Heart left ventricle (tissue), 16 donors: ENCODE results near the gene PAFAH1B2. TPM values are rescaled to one million over a fixed set of nuclear protein-coding genes. Genes with fewer than 3 reads are reported as not detected.
A peak's percentile ranks its signal among the peaks of the same experiment; 100 is the strongest.
"Not testable (repeated sequence)": the region's sequence is repeated elsewhere in the genome, so short reads cannot be mapped to it uniquely, and the experiment has no call there.

ENCODE experiments used
- ATAC-seq, 4 donors: fragments of 200-7000 bp; cut with Tn5 transposase; one replicate each; pipeline ENCODE4 v1.9.1; 2020 to 2022; ENCODE audit warnings: moderate library complexity in 4 of 4, mild to moderate bottlenecking in 3 of 4, moderate number of reproducible peaks in 1 of 4
- DNase-seq, 5 donors: peaks; one replicate each; pipeline ENCODE4 v3.0.0-alpha.2; 2020
- H3K27ac ChIP-seq, 12 donors: fragments of 200-600 bp; sonication (generic) in 4 of 12; one replicate each; pipeline versions ENCODE4 v1.5.0 to v1.8.0; 2016 to 2022; ENCODE audit warnings: mild to moderate bottlenecking in 2 of 12
- H3K27me3 ChIP-seq, 9 donors: fragments of 200-600 bp; sonication (generic) in 2 of 9; one replicate each; pipeline versions ENCODE4 v1.5.1 to v1.8.0; 2016 to 2022; ENCODE audit warnings: mild to moderate bottlenecking in 3 of 9
- H3K36me3 ChIP-seq, 9 donors: fragments of 200-600 bp; sonication (generic) in 2 of 9; one replicate each; pipeline versions ENCODE4 v1.5.0 to v1.8.0; 2018 to 2022; ENCODE audit warnings: mild to moderate bottlenecking in 2 of 9
- H3K4me1 ChIP-seq, 12 donors: fragments of 200-600 bp; sonication (generic) in 4 of 12; one replicate each; pipeline versions ENCODE4 v1.5.0 to v1.8.0; 2016 to 2022; ENCODE audit warnings: mild to moderate bottlenecking in 3 of 12
- H3K4me3 ChIP-seq, 12 donors: fragments of 200-600 bp; sonication (generic) in 4 of 12; one replicate each; pipeline versions ENCODE4 v1.5.0 to v1.8.0; 2017 to 2022; ENCODE audit warnings: mild to moderate bottlenecking in 9 of 12, moderate library complexity in 4 of 12
- H3K9me3 ChIP-seq, 12 donors: fragments of 200-600 bp; sonication (generic) in 4 of 12; one replicate each; pipeline versions ENCODE4 v1.5.0 to v1.8.0; 2016 to 2022; ENCODE audit warnings: mild to moderate bottlenecking in 1 of 12
- POLR2A ChIP-seq, 2 donors: fragments of 450-650 bp; IDR thresholded peaks; one replicate each; pipeline ENCODE4 v1.6.1; 2017; ENCODE audit warnings: antibody characterized with exemption in 2 of 2, mild to moderate bottlenecking in 2 of 2, moderate library complexity in 2 of 2
- WGBS, 4 donors: extraction: QIAGEN DNeasy Blood & Tissue Kit in 2 of 4; methylation state at CpG; one replicate each; pipeline versions ENCODE4 v1.1.5 to v1.1.7; 2013 to 2018; 5-methylcytosine and 5-hydroxymethylcytosine counted together
- intact Hi-C, 10 donors: fragments of 100-400 bp; cut with DNase I; formaldehyde crosslinking; loops; one replicate each; pipeline versions ENCODE4 v1.11.1 to v1.14.2; 2022
- polyA plus RNA-seq, 2 donors: library from polyadenylated mRNA; stranded (reverse); fragments of 200-250 nt; gene quantifications; one replicate each; pipeline ENCODE4 v1.2.3, GENCODE V29; 2013
- total RNA-seq, 9 donors: library from RNA; depleted of rRNA in 2 of 9; stranded (reverse); fragments of >200 nt in 2 of 9; fragmentation: NEBNext Ultra II Directional in 3 of 9; extraction: Animal tissue kit (Norgen Biotek cat#: 25700) in 3 of 9; gene quantifications; one replicate each; pipeline versions ENCODE4 v1.1.0 to v1.2.4, GENCODE V29; 2016 to 2023
- TF ChIP-seq, protein P1 (sequence below), 12 donors: fragments of 200-600 bp; sonication (generic) in 4 of 12; IDR thresholded peaks; one replicate each; pipeline versions ENCODE4 v1.5.0 to v1.8.0; 2018 to 2022; ENCODE audit warnings: antibody characterized with exemption in 12 of 12, mild to moderate bottlenecking in 5 of 12
- donor health status: ischemic (EF 13 %, LVEDD 7.1; RV severe dilation, severe dysfunction).
- donor health status: healthy with polysubstance abuse.
- donor health status: DM: no; HTN: yes; CAD: no.
- donor health status: DM: no; HTN: no; CAD: no.
- donor health status: ischemic (EF 25% LVEDD 6.9; RV normal size, moderate dysfunction).
- donor health status: ischemic (EF 25% LVEDD 5.7; RV mildly dilated, moderate dysfunction).
- donor health status: healthy.
- donor health status: DM: yes; HTN: yes; CAD: no.
- donor health status: ischemic (EF 35%, LVEDD 5.7; RV mildly dilated, moderate dysfunction).
- donor health status: nonischemic (EF 11% LVEDD 7.7; RV severe dilation, severe dysfunction).
- donor health status: DM: yes; HTN: yes; CAD: no.
- donor health status: PGD.
- donor health status: ischemic (EF 29% LVEDD 5.4; RV normal size, mild dysfunction).
- donor health status: nonischemic (EF 23%, LVEDD 6.1; RV moderate dilation, normal function).

Gene PAFAH1B2
- total and polyA plus RNA-seq, 11 donors = 16.7 to 81.1 (median 65.6) TPM

DNA sequence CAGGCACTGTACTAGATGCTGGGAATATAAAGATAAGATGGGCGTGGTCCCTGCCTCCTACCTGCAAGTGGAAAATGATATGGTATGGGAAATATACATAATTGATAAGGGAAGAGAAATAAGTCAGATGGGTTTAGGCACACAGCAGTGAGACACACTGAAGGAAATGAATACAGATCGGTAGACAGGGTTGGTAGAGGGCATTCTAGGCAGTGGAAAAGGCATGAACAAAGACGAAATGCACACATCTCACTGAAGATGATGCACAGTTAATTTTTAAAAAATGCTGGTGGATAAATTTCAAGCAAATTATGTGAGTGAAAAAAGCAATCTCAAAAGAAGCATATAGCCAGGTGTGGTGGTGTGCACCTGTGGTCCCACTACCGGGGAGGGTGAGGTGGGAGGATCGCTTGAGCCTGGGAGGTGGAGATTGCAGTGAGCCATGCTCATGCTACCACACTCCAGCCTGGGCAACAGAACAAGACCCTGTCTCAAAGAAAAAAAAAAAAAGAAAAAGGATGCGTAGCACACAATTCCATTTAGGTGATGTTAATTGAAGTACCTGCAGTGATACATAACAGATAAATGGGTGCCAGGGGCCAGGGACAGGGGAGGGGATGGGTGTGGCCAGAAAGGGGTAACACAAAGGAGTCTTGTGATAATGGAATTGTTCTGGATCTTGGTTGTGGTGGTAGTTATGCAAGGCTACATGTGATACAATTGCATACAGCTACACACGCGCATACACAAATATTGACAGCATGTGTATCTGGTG lies 65.5 kb downstream of the PAFAH1B2 start:
- peak in 2 of 5 donors; percentile 16 to 28 for DNase-seq
- H3K27me3 ChIP-seq, H3K4me3 ChIP-seq, H3K9me3 ChIP-seq, ATAC-seq: not testable (repeated sequence)
- intact Hi-C loops = loop anchor here in 6 of 10 donors (2.0 to 5.0 kb wide), 3 partner anchors 75 to 77 kb away; no protein-coding TSS in a partner anchor
- peak overlapping the region in 1 of 12 donors; percentile 41 for H3K27ac ChIP-seq
- peaks cover 0 to 12% (median 5%) of the 10 kb centered on the region in 12 donors for H3K4me1 ChIP-seq
- 90 to 93% (median 91%) methylated on average over 7 to 8 of the region's 8 CpGs for WGBS, 4 donors
- peaks cover 0 to 61% (median 40%) of the 10 kb centered on the region in 9 donors for H3K36me3 ChIP-seq

DNA sequence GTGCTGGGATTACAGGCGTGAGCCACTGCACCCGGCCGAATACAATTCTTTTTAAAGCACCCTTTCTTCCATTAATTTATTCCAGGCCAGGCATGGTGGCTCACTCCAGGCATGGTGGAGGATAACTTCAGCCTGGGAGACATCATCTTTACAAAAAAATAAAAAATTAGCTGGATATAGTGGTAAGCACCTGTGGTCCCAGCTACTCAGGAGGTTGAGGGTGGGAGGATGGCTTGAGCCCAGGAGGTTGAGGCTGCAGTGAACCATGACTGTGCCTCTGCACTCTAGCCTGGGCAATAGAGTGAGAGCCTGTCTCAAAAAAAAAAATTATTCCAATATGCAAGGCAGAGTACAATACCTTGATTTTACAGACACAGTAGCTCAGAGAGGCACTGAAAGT lies 66.5 kb downstream of the PAFAH1B2 start:
- Histone ChIP-seq H3K27me3 (no peaks in the 10 kb centered on the region), H3K27ac (peak overlapping the region in 1 of 12 donors; percentile 41), H3K9me3 (no peaks in the 10 kb centered on the region), H3K4me3 (no peak overlapping the region), H3K36me3 (peaks cover 0 to 62% (median 37%) of the 10 kb centered on the region in 9 donors), H3K4me1 (peaks cover 0 to under 1% (median 0%) of the 10 kb centered on the region in 12 donors)
- TF ChIP-seq, protein P1, sequence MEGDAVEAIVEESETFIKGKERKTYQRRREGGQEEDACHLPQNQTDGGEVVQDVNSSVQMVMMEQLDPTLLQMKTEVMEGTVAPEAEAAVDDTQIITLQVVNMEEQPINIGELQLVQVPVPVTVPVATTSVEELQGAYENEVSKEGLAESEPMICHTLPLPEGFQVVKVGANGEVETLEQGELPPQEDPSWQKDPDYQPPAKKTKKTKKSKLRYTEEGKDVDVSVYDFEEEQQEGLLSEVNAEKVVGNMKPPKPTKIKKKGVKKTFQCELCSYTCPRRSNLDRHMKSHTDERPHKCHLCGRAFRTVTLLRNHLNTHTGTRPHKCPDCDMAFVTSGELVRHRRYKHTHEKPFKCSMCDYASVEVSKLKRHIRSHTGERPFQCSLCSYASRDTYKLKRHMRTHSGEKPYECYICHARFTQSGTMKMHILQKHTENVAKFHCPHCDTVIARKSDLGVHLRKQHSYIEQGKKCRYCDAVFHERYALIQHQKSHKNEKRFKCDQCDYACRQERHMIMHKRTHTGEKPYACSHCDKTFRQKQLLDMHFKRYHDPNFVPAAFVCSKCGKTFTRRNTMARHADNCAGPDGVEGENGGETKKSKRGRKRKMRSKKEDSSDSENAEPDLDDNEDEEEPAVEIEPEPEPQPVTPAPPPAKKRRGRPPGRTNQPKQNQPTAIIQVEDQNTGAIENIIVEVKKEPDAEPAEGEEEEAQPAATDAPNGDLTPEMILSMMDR (IDR thresholded peaks at IDR 0.05) = no peak
- TF ChIP-seq POLR2A (IDR thresholded peaks at IDR 0.05) = no peak
- intact Hi-C loops = no loop called here
- ATAC-seq (no peak), DNase-seq (peak in 1 of 5 donors; percentile 2)
- WGBS, 4 donors = 96 to 100% (median 98%) methylated on average over 3 of the region's 3 CpGs

DNA sequence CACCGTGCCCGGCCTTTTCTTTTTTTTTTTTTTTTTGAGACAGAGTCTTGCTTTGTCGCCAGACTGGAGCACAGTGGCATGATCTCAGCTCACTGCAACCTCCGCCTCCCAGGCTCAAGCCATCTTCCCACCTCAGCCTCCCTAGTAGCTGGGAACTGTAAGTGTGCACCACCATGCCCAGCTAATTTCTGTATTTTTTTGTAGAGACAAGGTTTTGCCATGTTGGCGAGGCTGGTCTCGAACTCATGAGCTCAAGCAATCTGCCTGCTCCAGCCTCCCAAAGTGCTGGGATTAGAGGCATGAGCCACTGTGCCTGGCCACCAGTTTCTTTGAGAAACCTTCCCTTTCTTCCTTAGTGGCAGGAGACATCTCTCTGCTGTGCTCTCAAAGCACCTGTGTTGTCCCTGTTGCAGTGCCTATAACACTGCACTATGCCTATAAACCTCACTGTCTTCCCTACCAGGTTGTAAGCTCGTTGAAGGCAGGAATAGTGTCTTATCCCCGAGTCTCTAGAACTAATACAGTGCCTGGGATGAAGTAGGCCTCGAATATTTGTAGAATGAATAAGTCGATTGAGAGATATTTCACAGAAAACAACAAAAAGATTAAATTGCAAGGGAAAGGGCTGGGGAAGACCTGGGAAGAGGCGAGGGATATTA lies 68.7 kb downstream of the PAFAH1B2 start:
- peak in 2 of 5 donors; percentile 4 to 10 for DNase-seq
- H3K4me1 ChIP-seq = peaks cover 0 to 17% (median 6%) of the 10 kb centered on the region in 12 donors
- WGBS, 4 donors = 93 to 96% (median 94%) methylated on average over 11 of the region's 11 CpGs
- peak overlapping the region in 1 of 12 donors; percentile 16 for H3K27ac ChIP-seq
- intact Hi-C loops = no loop called here
- H3K27me3 ChIP-seq = no peaks in the 10 kb centered on the region
- H3K4me3 ChIP-seq = no peak overlapping the region
- peaks cover 0 to 83% (median 59%) of the 10 kb centered on the region in 9 donors for H3K36me3 ChIP-seq
- no peaks in the 10 kb centered on the region for H3K9me3 ChIP-seq
- TF ChIP-seq, protein P1 (IDR thresholded peaks at IDR 0.05) = no peak
- TF ChIP-seq POLR2A (IDR thresholded peaks at IDR 0.05) = no peak
- ATAC-seq = no peak

DNA sequence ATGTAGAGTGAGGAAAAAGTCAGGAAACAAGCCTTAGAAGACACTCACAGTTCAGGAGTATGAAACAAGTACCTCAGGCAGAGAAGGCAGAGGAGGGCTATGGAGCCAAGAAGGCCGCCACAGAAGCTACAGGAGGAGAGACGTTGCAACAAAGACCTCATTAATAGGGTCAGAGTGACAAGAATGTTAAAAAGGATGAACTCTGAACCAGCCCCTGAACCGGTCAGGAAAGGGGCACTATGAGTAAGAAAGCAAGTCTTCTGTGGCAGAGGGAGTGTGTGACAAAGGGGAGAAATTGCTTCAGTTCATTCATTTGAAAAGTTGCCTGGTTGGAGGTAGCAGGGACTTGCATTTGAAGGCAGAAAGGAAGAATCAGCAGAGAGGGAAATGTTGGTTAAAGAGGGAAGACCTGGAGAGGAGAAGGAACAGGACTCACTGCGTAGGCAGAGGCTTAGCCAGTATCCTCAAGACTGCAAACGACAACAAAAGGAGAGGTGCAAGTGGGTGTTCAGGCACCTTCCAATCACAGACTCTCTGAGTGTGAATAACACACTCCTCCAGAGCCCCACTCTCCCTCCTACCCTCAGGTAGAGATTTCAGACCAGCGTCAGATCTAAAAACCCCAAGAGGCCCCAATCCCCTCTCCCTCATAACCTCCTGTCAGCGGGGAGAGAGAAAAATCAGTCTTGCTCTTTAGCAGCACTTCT lies 70.5 kb downstream of the PAFAH1B2 start:
- Histone ChIP-seq H3K4me1 (peaks cover 0 to 34% (median 21%) of the 10 kb centered on the region in 12 donors), H3K36me3 (peaks cover 0 to 97% (median 75%) of the 10 kb centered on the region in 9 donors), H3K27ac (peak overlapping the region in 1 of 12 donors; percentile 44), H3K4me3 (no peak overlapping the region), H3K27me3 (no peaks in the 10 kb centered on the region), H3K9me3 (no peaks in the 10 kb centered on the region)
- ATAC-seq (no peak), DNase-seq (peak in 1 of 5 donors; percentile 7)
- 86 to 92% (median 89%) methylated on average over 7 of the region's 7 CpGs for WGBS, 4 donors
- TF ChIP-seq, protein P1 (IDR thresholded peaks at IDR 0.05) = no peak
- TF ChIP-seq POLR2A (IDR thresholded peaks at IDR 0.05) = no peak
- intact Hi-C loops = no loop called here
